ENCODE measurements around the gene TRPM2. TPM values are rescaled to one million over a fixed set of nuclear protein-coding genes. Genes with fewer than 3 reads are reported as not detected.

Gene TRPM2
- total RNA-seq, result 1 to 10 TPM; 3.9 to 9.3 (median 6.6) TPM

GRCh38 chr21:44353191-44353970, at the start of gene TRPM2:
Gene TRPM2, plus strand, starts transcription at chr21:44353621. Its CDS starts 80 bp downstream, at chr21:44353701.
- DNase-seq (ENCODE audit: low spot score) (no peak), ATAC-seq (ENCODE audit: low FRiP score) (no peak)
- TF ChIP-seq, protein P1, sequence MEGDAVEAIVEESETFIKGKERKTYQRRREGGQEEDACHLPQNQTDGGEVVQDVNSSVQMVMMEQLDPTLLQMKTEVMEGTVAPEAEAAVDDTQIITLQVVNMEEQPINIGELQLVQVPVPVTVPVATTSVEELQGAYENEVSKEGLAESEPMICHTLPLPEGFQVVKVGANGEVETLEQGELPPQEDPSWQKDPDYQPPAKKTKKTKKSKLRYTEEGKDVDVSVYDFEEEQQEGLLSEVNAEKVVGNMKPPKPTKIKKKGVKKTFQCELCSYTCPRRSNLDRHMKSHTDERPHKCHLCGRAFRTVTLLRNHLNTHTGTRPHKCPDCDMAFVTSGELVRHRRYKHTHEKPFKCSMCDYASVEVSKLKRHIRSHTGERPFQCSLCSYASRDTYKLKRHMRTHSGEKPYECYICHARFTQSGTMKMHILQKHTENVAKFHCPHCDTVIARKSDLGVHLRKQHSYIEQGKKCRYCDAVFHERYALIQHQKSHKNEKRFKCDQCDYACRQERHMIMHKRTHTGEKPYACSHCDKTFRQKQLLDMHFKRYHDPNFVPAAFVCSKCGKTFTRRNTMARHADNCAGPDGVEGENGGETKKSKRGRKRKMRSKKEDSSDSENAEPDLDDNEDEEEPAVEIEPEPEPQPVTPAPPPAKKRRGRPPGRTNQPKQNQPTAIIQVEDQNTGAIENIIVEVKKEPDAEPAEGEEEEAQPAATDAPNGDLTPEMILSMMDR (IDR thresholded peaks at IDR 0.05), result no peak

GRCh38 chr21:44304011-44304616, 49.3 kb upstream of the TRPM2 start:
- no peak for DNase-seq (ENCODE audit: low spot score)
- no peak for ATAC-seq (ENCODE audit: low FRiP score)
- TF ChIP-seq, protein P1 (IDR thresholded peaks at IDR 0.05), result no peak

DNA sequence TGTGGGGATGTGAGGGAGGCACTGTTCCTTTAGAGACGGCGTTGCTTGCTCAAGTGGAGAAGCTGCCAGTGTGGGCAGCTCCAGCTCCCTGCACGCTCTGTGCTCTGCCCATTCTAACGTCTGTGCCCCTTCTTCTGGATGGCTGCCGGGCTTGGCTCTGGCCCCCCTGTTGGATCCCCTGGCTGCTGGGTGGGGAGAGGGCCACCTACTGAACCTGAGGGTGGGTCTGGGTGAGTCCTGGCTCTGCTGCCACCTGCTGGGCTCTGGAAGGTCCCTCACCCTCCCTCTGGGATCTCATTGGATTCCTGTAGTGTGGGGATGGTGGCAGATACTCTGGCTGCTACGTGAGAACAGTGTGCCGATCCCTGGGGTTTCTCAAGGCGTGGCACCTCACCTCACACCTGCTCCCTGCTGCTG, 48.5 kb upstream of the TRPM2 start:
- no peak for ATAC-seq (ENCODE audit: low FRiP score)
- TF ChIP-seq, protein P1 (IDR thresholded peaks at IDR 0.05), result no peak
- no peak for DNase-seq (ENCODE audit: low spot score)

DNA sequence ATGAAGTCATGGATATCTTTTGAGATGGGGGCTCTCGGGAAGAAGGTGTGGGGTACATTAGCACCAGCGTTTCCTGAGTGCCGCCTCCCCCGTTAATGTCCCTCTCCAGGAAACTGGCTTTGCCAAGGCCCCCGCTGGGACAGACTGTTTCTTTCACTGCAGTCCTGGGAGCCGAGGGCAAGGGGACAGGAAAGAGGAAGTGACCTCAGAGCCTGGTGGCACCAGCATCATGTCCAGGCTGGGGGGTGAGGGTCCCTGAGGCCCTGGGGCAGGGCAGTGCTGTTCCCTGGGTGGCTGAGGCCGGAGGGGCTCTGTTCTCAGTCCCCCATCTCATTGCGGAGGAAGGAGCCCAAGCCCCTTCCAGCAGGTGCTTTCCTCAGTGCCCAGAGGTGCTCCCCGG, 47.7 kb upstream of the TRPM2 start:
- TF ChIP-seq, protein P1 (IDR thresholded peaks at IDR 0.05), result no peak
- DNase-seq (ENCODE audit: low spot score) (no peak), ATAC-seq (ENCODE audit: low FRiP score) (no peak)

- DNase-seq (ENCODE audit: low spot score) (no peak), ATAC-seq (ENCODE audit: low FRiP score) (no peak)
- TF ChIP-seq, protein P1 (IDR thresholded peaks at IDR 0.05), result no peak
These were observed 46.3 kb upstream of the TRPM2 start for GRCh38 chr21:44306936-44307704.

DNA sequence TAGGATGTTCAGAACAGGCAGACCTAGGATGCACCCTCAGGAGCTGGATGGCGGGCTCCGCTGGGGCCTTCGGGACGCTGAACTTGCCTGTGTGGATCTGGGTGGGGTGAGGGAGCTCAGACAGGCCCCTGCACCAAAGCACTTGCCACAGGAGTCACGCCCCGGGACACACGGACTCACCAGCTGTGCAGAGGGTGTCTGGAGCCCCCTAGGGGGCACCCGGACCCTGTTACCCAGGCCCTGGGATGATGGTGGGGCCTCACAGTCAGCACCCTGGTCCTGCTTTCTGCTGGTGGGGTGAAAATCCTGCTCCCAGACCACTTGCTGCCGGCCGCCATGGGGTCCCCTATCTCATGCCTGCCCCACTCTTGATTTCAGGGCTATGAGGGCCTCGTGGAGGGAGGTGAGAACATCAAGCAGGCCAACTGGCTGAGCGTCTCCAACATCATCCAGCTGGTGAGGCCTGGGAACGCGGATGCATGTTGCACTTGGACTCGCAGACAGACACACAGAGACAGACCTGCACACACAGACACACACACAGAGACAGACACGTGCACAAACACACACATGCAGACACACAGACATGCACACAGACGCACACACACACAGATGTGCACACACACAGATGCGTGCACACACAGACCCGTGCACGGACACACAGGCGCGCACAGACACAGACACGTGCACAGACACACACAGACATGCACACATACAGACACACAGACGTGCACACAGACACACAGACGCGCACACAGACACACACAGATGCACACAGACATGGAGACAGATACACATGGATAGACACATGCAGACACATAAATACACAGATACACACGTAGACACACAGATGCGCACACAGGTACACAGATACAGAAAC, 42.6 kb upstream of the TRPM2 start:
- DNase-seq (ENCODE audit: low spot score) (no peak), ATAC-seq (ENCODE audit: low FRiP score) (no peak)
- TF ChIP-seq, protein P1 (IDR thresholded peaks at IDR 0.05), result no peak
